ENCODE measurements around the gene WNT9A. TPM values are rescaled to one million over a fixed set of nuclear protein-coding genes. Genes with fewer than 3 reads are reported as not detected.

The WNT9A gene
- total RNA-seq, 2 experiments from 2014 or later, result 0.32 to 0.40 TPM

GRCh38 chr1:227920896-227921295 is 26.8 kb downstream of the WNT9A start:
- no peak for DNase-seq
- no peaks in the 10 kb centered on the region for H3K36me3 Mint-ChIP-seq (ENCODE audit: low read depth)
- ChIA-PET CTCF (no interaction called here), POLR2A (no interaction called here)
- no peaks in the 10 kb centered on the region for H3K9me3 Mint-ChIP-seq
- H3K4me3 Mint-ChIP-seq, result no peak overlapping the region
- no peaks in the 10 kb centered on the region for H3K4me1 Mint-ChIP-seq
- H3K27ac Mint-ChIP-seq, result no peak overlapping the region
- H3K27me3 Mint-ChIP-seq, result no peaks in the 10 kb centered on the region

DNA sequence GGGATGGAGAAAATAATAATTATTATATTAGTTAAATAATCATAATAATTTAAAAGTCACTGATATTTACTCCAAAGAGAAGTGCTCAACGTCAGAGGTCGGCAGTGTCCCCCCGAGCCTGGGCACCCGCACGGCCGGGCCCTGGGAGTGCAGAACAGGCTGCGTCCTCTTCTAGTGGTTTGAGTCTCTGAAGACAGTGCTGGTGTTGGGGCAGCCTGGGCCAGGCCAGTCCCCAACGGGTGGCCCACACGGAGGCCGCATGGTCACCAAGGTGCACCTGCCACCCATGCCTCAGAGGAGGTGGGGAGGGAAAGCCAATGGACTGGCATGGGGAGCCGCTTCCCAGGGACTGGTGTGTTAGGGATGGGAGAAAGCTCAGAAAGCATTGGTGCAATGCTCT is 27.3 kb downstream of the WNT9A start:
- no peaks in the 10 kb centered on the region for H3K4me1 Mint-ChIP-seq
- ChIA-PET POLR2A (no interaction called here), CTCF (no interaction called here)
- no peaks in the 10 kb centered on the region for H3K27me3 Mint-ChIP-seq
- no peaks in the 10 kb centered on the region for H3K9me3 Mint-ChIP-seq
- H3K4me3 Mint-ChIP-seq, result no peak overlapping the region
- H3K27ac Mint-ChIP-seq, result no peak overlapping the region
- H3K36me3 Mint-ChIP-seq (ENCODE audit: low read depth), result no peaks in the 10 kb centered on the region
- DNase-seq, result no peak

DNA sequence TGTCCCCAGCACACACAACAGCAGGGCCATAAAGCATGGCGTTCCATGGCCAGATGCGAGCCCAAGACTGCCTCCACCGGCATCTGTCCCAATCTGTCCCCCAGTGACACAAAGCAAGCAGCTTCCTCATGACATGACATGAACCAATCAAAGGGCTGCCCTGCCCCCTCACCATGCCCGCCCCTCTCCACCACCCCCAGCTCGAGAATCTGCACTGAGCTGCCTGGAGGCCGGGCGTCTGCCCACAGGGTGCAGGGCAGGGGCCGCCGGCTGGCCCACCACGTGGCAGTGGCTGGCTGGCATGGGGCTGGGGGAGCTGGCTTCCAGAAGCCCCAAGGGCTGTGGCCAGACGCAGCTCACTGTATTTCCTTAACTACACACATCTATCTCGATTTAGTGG is 27.8 kb downstream of the WNT9A start:
- Mint-ChIP-seq H3K9me3 (no peaks in the 10 kb centered on the region), H3K27me3 (no peaks in the 10 kb centered on the region), H3K4me1 (no peaks in the 10 kb centered on the region), H3K4me3 (no peak overlapping the region), H3K27ac (no peak overlapping the region), H3K36me3 (ENCODE audit: low read depth) (no peaks in the 10 kb centered on the region)
- ChIA-PET CTCF (no interaction called here), POLR2A (no interaction called here)
- DNase-seq, result no peak

GRCh38 chr1:227918736-227919135 is 29.0 kb downstream of the WNT9A start:
- no peaks in the 10 kb centered on the region for H3K36me3 Mint-ChIP-seq (ENCODE audit: low read depth)
- no peaks in the 10 kb centered on the region for H3K4me1 Mint-ChIP-seq
- DNase-seq, result no peak
- ChIA-PET CTCF (no interaction called here), POLR2A (no interaction called here)
- no peaks in the 10 kb centered on the region for H3K9me3 Mint-ChIP-seq
- no peak overlapping the region for H3K27ac Mint-ChIP-seq
- H3K27me3 Mint-ChIP-seq, result no peaks in the 10 kb centered on the region
- no peak overlapping the region for H3K4me3 Mint-ChIP-seq

- Mint-ChIP-seq H3K4me1 (no peaks in the 10 kb centered on the region), H3K36me3 (ENCODE audit: low read depth) (no peaks in the 10 kb centered on the region), H3K27ac (no peak overlapping the region), H3K9me3 (no peaks in the 10 kb centered on the region), H3K4me3 (no peak overlapping the region), H3K27me3 (no peaks in the 10 kb centered on the region)
- no peak for DNase-seq
- POLR2A ChIA-PET, result no interaction called here
- CTCF ChIA-PET, result no interaction called here
Observed at GRCh38 chr1:227918083-227918700, 29.5 kb downstream of the WNT9A start.

DNA sequence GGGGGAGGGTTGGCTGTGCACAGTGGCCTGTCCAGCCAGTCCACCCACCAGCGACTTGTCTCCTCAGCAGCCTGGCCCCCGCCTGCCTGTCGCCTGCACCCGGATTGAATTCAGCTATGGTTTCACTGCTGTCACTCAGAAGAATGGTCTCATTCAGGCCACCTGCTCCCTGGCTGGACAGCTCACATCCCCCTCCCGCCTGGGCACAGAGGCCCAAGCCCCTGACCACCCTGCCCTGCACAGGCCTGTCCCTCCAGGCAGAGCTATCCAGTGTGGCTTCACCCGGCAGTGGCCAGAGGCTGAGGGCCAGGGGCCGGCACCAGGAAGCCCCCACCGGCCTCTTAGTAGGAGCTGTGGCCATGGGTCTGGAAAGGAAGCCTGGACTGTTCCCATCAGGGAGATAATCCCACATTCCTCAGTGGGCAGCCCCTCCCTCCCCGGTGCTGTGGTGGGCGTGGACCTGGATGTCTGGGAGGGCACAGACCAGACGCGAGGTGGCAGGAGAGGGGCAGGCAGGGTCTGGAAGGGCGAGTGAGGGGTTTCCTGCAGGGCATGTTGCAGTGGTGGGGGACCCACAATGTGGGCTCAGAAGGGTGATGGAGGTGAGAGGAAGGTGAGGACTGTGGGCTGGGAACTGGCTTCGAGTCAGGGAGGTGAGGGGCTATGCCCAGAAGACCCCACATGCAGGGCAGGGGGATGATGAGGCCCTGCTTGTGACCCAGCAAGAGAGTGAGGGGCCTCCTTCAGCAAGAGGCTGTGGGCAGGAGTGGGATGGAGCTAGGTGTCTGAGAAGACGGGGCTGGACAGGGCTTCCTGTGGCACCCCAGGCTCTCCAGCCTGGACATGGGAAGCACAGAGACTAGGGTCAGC is 30.4 kb downstream of the WNT9A start:
- no peaks in the 10 kb centered on the region for H3K9me3 Mint-ChIP-seq
- H3K27ac Mint-ChIP-seq, result no peak overlapping the region
- no peaks in the 10 kb centered on the region for H3K36me3 Mint-ChIP-seq (ENCODE audit: low read depth)
- peaks cover 2% of the 10 kb centered on the region for H3K4me1 Mint-ChIP-seq
- ChIA-PET POLR2A (no interaction called here), CTCF (no interaction called here)
- peaks cover 2% of the 10 kb centered on the region for H3K27me3 Mint-ChIP-seq
- no peak for DNase-seq
- no peak overlapping the region for H3K4me3 Mint-ChIP-seq

GRCh38 chr1:227916655-227917054 is 31.1 kb downstream of the WNT9A start:
- no peaks in the 10 kb centered on the region for H3K9me3 Mint-ChIP-seq
- no peak for DNase-seq
- H3K27ac Mint-ChIP-seq, result no peak overlapping the region
- POLR2A ChIA-PET, result no interaction called here
- CTCF ChIA-PET, result interaction anchor here (1.2 kb wide), 1 partner anchor 45 kb away, joined by 3 read pairs; no protein-coding TSS in a partner anchor
- H3K27me3 Mint-ChIP-seq, result peaks cover 2% of the 10 kb centered on the region
- H3K4me1 Mint-ChIP-seq, result peaks cover 4% of the 10 kb centered on the region
- no peaks in the 10 kb centered on the region for H3K36me3 Mint-ChIP-seq (ENCODE audit: low read depth)
- H3K4me3 Mint-ChIP-seq, result no peak overlapping the region

GRCh38 chr1:227915564-227916553 is 31.9 kb downstream of the WNT9A start:
- Mint-ChIP-seq H3K27me3 (peaks cover 2% of the 10 kb centered on the region), H3K9me3 (no peaks in the 10 kb centered on the region), H3K4me1 (peaks cover 9% of the 10 kb centered on the region), H3K4me3 (no peak overlapping the region), H3K36me3 (ENCODE audit: low read depth) (no peaks in the 10 kb centered on the region), H3K27ac (no peak overlapping the region)
- DNase-seq, result no peak
- POLR2A ChIA-PET, result no interaction called here
- CTCF ChIA-PET, result interaction anchor here (1.2 kb wide), 1 partner anchor 44 kb away, joined by 3 read pairs; no protein-coding TSS in a partner anchor

GRCh38 chr1:227914801-227915563 is 32.8 kb downstream of the WNT9A start:
- ChIA-PET CTCF (no interaction called here), POLR2A (no interaction called here)
- H3K27ac Mint-ChIP-seq, result no peak overlapping the region
- peaks cover 2% of the 10 kb centered on the region for H3K27me3 Mint-ChIP-seq
- peaks cover 9% of the 10 kb centered on the region for H3K4me1 Mint-ChIP-seq
- H3K36me3 Mint-ChIP-seq (ENCODE audit: low read depth), result no peaks in the 10 kb centered on the region
- no peaks in the 10 kb centered on the region for H3K9me3 Mint-ChIP-seq
- H3K4me3 Mint-ChIP-seq, result no peak overlapping the region
- DNase-seq, result no peak

- Mint-ChIP-seq H3K36me3 (ENCODE audit: low read depth) (no peaks in the 10 kb centered on the region), H3K9me3 (no peaks in the 10 kb centered on the region), H3K4me3 (no peak overlapping the region), H3K27ac (no peak overlapping the region), H3K4me1 (peaks cover 9% of the 10 kb centered on the region), H3K27me3 (peaks cover 2% of the 10 kb centered on the region)
- CTCF ChIA-PET, result no interaction called here
- DNase-seq, result no peak
- POLR2A ChIA-PET, result no interaction called here
Observed at GRCh38 chr1:227913764-227914721, 33.7 kb downstream of the WNT9A start.

DNA sequence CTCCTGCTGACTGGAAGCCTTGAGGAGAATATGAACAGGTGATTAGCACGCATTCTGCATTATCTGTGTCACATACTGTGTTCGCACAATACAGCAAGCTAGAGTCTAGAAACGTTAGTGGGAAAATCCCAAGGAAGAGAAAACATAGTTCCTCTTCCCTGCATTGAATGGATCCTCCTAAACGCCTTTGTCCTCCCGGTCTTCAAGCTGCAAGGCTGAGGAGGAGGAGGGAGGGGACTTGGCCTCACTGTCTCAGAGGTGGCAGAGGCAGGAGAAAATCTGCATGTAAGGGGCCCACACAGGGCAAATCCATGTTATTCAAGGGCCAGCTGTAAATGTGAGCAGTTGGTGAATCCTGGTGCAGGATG is 34.4 kb downstream of the WNT9A start:
- Mint-ChIP-seq H3K4me1 (peaks cover 9% of the 10 kb centered on the region), H3K27me3 (peaks cover 2% of the 10 kb centered on the region), H3K4me3 (no peak overlapping the region), H3K27ac (no peak overlapping the region), H3K9me3 (no peaks in the 10 kb centered on the region), H3K36me3 (ENCODE audit: low read depth) (no peaks in the 10 kb centered on the region)
- CTCF ChIA-PET, result no interaction called here
- DNase-seq, result no peak
- POLR2A ChIA-PET, result no interaction called here

- Mint-ChIP-seq H3K36me3 (ENCODE audit: low read depth) (no peaks in the 10 kb centered on the region), H3K4me3 (no peak overlapping the region), H3K27ac (no peak overlapping the region), H3K4me1 (peaks cover 9% of the 10 kb centered on the region), H3K27me3 (peaks cover 2% of the 10 kb centered on the region), H3K9me3 (no peaks in the 10 kb centered on the region)
- CTCF ChIA-PET, result no interaction called here
- no peak for DNase-seq
- POLR2A ChIA-PET, result no interaction called here
Observed at GRCh38 chr1:227912866-227913265, 34.9 kb downstream of the WNT9A start.
